GM12878 (cell line): Measurements from ENCODE around the gene LSR. TPM values are rescaled to one million over a fixed set of nuclear protein-coding genes. Genes with fewer than 3 reads are reported as not detected.

Experiments
- BMI1 ChIP-seq: fragments of 450-650 bp; IDR thresholded peaks from 2 replicates; pipeline ENCODE4 v1.6.1; 2016; ENCODE audit warnings: mild to moderate bottlenecking, moderate library complexity, borderline replicate concordance
- CREM ChIP-seq: IDR thresholded peaks from 2 replicates; pipeline ENCODE4 v1.6.1; 2014; ENCODE audit warnings: antibody characterized with exemption, low read depth
- E2F8 ChIP-seq: fragments of 450-650 bp; IDR thresholded peaks from 2 replicates; pipeline ENCODE4 v1.6.1; 2018; ENCODE audit warnings: mild to moderate bottlenecking, low read depth, moderate library complexity; ENCODE audit not compliant: partially characterized antibody
- IKZF2 ChIP-seq, 2 experiments: fragments of 450-650 bp; IDR thresholded peaks; 2 replicates each; pipeline ENCODE4 v1.6.1; 2017; ENCODE audit warnings: mild to moderate bottlenecking in 2 of 2, moderate library complexity in 2 of 2
- LARP7 ChIP-seq: fragments of 450-650 bp; IDR thresholded peaks from 2 replicates; pipeline ENCODE4 v1.6.1; 2017; ENCODE audit warnings: mild to moderate bottlenecking
- NR2F1 ChIP-seq: fragments of 450-650 bp; conservative IDR thresholded peaks from 2 replicates; pipeline ENCODE4 v1.6.1; 2017; ENCODE audit warnings: mild to moderate bottlenecking
- PAX5 ChIP-seq: IDR thresholded peaks from 2 replicates; pipeline ENCODE4 v1.6.1; 2011; ENCODE audit warnings: low read depth, low read length, borderline replicate concordance
- REST ChIP-seq: IDR thresholded peaks from 2 replicates; pipeline ENCODE4 v1.6.1; 2012; ENCODE audit warnings: mild to moderate bottlenecking, low read depth, low read length
- polyA plus RNA-seq, 11 experiments: library from polyadenylated mRNA; depleted of rRNA in 4 of 11; unstranded in 6 of 11; stranded (reverse) in 5 of 11; fragments of >200 nt; fragmentation: Nextera tagmentation in 4 of 11; fragmentation: Illumina TruSeq in 1 of 11; extraction: Ambion mirVana in 4 of 11; extraction: Trizol in 1 of 11; gene quantifications; 1 replicate in 1 of 11; 2 replicates in 10 of 11; pipeline versions ENCODE4 v1.2.1 to v1.2.3, GENCODE V29; 2011 to 2016; ENCODE audit warnings: inconsistent platforms in 2 of 11, missing spikeins in 2 of 11, low read depth in 1 of 11
- total RNA-seq, 4 experiments: library from RNA; depleted of rRNA in 3 of 4; stranded (reverse); fragments of >200 nt in 3 of 4; fragmentation: Illumina TruSeq in 1 of 4; extraction: Trizol in 1 of 4; gene quantifications; 2 replicates each; pipeline versions ENCODE4 v1.2.1 to v1.2.3, GENCODE V29; 2013 to 2021
- TF ChIP-seq, protein P1 (sequence below): fragments of 450-650 bp; conservative IDR thresholded peaks from 2 replicates; pipeline ENCODE4 v1.6.1; 2017; ENCODE audit warnings: mild to moderate bottlenecking, moderate library complexity
- TF ChIP-seq, protein P2 (sequence below): IDR thresholded peaks from 2 replicates; pipeline ENCODE4 v1.6.1; 2012; ENCODE audit warnings: improper control_type of control experiment, low read depth, low read length; ENCODE audit not compliant: insufficient replicate concordance

LSR gene
- total and polyA plus RNA-seq, 10 of the 15 experiments (the other 5 are each of a cell fraction or from before 2014, with no cell fraction given): 0.26 to 53.9 (median 26.3) TPM

DNA sequence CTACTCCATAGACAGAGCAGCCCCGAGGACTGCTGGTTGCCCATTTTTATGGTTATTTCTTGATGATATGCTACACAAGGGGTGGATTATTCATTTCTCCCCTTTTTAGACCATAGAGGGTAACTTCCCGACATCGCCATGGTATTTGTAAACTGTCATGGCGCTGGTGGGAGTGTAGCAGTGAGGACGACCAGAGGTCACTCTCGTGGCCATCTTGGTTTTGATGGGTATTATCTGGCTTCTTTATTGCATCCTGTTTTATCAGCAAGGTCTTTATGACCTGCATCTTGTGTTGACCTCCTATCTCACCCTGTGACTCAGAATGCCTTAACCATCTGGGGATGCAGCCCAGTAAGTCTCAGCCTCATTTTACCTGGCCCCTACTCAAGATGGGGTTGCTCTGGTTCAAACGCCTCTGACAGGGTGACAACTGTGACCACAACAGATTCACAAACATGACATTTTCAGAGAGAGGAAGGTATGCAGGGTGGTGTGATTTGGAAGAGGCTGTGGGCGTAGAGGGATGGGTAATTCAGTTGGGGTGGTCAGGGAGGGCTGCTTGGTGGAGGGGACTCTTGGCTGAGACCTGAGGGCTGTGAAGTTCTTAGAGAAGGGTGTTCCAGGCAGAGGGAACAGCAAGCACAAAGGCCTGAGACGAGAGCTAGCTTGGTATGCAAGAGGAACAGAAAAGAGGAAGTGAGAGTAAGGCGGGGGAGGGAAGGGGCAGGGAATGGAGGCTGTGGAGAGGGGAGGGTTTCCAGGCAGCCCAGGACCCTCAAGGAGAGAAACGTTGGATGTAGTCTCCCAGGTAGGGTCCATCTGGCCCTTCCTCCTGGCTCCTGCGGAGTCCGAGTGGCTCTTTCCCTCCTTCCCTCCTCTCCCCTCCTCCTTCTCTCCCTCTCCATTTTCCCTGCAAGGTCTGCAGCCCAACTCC, 43.7 kb upstream of the LSR start (continued):
- TF ChIP-seq E2F8 (peak; percentile 52), NR2F1 (peak; percentile 73), IKZF2 (IDR thresholded peaks at IDR 0.05) (peak; percentile 100), REST (0 out of 2 replicates have a peak, but pooled peaks have one; percentile 30), PAX5 (peak; percentile 95), CREM (peak; percentile 89), LARP7 (peak; percentile 27; the same call in 1 of the 2 replicates), BMI1 (peak; percentile 90)
- TF ChIP-seq, protein P1, sequence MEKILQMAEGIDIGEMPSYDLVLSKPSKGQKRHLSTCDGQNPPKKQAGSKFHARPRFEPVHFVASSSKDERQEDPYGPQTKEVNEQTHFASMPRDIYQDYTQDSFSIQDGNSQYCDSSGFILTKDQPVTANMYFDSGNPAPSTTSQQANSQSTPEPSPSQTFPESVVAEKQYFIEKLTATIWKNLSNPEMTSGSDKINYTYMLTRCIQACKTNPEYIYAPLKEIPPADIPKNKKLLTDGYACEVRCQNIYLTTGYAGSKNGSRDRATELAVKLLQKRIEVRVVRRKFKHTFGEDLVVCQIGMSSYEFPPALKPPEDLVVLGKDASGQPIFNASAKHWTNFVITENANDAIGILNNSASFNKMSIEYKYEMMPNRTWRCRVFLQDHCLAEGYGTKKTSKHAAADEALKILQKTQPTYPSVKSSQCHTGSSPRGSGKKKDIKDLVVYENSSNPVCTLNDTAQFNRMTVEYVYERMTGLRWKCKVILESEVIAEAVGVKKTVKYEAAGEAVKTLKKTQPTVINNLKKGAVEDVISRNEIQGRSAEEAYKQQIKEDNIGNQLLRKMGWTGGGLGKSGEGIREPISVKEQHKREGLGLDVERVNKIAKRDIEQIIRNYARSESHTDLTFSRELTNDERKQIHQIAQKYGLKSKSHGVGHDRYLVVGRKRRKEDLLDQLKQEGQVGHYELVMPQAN: peak; percentile 85
- TF ChIP-seq, protein P2, sequence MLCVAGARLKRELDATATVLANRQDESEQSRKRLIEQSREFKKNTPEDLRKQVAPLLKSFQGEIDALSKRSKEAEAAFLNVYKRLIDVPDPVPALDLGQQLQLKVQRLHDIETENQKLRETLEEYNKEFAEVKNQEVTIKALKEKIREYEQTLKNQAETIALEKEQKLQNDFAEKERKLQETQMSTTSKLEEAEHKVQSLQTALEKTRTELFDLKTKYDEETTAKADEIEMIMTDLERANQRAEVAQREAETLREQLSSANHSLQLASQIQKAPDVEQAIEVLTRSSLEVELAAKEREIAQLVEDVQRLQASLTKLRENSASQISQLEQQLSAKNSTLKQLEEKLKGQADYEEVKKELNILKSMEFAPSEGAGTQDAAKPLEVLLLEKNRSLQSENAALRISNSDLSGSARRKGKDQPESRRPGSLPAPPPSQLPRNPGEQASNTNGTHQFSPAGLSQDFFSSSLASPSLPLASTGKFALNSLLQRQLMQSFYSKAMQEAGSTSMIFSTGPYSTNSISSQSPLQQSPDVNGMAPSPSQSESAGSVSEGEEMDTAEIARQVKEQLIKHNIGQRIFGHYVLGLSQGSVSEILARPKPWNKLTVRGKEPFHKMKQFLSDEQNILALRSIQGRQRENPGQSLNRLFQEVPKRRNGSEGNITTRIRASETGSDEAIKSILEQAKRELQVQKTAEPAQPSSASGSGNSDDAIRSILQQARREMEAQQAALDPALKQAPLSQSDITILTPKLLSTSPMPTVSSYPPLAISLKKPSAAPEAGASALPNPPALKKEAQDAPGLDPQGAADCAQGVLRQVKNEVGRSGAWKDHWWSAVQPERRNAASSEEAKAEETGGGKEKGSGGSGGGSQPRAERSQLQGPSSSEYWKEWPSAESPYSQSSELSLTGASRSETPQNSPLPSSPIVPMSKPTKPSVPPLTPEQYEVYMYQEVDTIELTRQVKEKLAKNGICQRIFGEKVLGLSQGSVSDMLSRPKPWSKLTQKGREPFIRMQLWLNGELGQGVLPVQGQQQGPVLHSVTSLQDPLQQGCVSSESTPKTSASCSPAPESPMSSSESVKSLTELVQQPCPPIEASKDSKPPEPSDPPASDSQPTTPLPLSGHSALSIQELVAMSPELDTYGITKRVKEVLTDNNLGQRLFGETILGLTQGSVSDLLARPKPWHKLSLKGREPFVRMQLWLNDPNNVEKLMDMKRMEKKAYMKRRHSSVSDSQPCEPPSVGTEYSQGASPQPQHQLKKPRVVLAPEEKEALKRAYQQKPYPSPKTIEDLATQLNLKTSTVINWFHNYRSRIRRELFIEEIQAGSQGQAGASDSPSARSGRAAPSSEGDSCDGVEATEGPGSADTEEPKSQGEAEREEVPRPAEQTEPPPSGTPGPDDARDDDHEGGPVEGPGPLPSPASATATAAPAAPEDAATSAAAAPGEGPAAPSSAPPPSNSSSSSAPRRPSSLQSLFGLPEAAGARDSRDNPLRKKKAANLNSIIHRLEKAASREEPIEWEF: no peak
